Activated T-cell treated with anti-CD3 and anti-CD28 coated beads, Interleukin-2, amount 50 U/mL, for 1 hour (primary cell): ENCODE results near the gene MRPS31.
A peak's percentile ranks its signal among the peaks of the same experiment; 100 is the strongest.

Experiments used
- DNase-seq: peaks from one replicate; pipeline ENCODE4 v3.0.0-alpha.2; 2020

The MRPS31 gene

DNA sequence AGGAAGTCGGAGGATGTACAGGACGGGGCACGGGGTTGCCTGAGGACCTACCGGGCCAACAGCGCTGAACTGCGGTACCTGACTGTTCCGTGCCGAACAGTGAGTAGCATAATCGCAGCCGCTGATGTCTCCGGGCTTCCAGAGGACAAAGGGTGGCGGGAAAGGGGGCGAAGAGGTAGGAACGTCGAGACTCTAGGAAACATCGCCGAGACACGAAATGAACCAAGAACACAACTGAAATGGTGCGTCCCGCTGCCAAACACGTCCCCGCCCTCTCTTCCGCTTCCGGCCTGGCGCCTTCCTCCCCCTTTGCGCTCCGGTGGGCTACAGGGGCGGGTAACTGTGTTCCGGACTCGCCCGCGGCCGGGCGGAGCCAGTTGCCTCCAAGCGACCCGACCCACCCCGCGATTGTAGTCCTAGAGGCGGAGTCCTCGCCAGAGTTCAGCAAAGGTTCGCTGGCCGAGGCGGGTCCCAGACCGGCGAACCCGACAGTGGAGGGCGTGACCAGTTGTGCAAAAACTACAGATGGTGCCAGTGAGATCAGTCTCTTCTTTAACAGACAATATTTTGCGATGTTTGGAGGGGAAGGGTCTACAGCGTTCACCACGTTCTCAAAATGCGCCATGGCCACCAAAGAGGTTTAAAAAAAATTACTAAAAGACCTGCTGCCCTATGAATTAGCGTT lies at the start of gene MRPS31:
Gene MRPS31 (minus strand): TSS at position 257 of the 685 bp plus-strand sequence. CDS start 54 bp downstream, at position 203.
- peak; percentile 97 for DNase-seq

DNA sequence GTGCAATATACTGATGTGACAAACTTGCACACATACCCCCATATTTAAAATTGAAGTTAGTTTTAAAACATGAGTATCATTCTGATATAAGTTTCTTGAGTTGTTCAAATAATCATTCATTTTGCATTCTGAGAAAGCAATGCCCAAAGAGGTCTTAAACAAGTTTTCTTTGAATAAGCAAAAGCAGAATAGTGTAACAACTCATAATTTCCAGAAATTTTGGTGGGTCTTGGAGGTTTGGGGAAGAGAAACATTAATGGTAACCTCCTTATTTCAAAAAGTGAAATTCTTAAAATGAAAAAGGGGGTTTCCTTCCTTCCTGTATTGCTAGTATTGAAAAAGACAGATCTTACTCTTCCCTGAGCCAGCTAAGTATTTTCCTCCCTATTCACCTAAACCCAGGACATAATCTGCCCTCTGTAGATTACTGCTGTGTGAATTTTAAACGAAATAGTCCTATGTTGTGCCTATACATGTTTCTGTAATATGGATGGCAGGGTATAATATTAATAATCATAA lies 48.9 kb upstream of the MRPS31 start:
- DNase-seq: no peak

DNA sequence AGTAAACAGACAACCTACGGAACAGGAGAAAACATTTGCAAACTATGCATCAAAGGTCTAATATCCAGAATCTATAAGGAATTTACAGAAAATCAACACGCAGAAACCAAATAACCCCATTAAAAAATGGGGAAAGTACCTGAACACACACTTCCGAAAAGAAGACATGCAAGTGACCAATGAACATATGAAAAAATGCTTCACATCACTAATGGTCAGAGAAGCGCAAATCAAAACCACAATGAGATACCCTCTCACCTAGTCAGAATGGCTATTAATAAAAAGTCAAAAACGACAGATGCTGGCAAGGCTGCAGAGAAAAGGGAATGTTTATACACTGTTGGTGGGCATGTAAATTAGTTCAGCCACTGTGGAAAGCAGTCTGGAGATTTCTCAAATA lies 47.9 kb upstream of the MRPS31 start:
- no peak for DNase-seq

DNA sequence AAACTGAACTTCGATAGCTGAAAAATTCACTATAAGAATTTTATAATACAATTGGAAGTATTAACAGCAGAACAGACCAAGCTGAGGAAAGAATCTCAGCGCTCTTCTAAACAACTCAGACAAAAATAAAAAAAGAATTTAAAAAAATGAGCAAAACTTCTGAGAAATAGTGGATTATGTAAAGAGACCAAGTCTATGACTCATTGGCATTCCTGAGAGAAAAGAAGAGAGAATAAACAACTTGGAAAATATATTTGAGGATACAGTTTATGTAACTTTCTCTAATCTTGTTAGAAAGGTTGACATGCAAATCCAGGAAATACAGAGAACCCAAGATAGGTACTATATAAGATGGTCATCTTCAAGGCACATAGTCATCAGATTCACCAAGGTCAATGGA lies 43.8 kb upstream of the MRPS31 start:
- no peak for DNase-seq

DNA sequence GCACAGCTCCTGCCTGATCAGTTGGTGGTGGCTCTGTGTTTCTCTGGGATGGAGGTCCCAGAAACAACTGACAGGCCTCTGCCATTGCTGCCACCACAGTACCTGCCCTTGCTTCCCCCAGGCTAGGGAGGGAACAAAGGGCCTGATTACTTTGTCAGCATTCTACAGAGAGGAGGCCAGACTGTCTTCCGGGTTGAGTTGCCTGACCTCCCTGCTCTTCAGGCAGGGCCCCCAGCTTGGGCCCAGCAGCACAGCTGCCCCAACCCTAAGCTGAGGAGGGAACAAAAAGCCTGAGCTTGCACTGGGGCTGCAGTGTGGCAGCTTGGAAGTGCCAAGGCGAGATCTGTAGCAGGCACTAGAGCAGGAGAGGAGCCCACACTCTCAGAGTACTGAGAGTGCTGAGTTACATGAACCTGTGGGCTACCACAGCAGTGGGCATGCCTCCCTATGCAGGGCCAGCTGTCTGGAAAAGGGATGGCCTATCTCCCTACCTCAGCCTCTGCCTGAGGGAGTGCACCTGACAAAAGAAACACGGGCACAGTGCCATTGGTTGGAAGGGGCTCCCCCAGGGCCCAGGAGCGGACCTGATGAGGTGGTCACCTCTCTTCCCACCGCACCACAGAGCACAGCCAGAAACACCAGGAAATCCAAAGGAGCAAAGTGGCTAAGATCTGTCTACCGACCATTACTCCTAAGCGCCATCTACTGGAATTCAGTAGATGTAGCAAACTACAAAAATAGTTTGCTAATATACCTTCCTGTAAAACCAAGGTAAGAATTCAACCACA lies 42.9 kb upstream of the MRPS31 start:
- no peak for DNase-seq

DNA sequence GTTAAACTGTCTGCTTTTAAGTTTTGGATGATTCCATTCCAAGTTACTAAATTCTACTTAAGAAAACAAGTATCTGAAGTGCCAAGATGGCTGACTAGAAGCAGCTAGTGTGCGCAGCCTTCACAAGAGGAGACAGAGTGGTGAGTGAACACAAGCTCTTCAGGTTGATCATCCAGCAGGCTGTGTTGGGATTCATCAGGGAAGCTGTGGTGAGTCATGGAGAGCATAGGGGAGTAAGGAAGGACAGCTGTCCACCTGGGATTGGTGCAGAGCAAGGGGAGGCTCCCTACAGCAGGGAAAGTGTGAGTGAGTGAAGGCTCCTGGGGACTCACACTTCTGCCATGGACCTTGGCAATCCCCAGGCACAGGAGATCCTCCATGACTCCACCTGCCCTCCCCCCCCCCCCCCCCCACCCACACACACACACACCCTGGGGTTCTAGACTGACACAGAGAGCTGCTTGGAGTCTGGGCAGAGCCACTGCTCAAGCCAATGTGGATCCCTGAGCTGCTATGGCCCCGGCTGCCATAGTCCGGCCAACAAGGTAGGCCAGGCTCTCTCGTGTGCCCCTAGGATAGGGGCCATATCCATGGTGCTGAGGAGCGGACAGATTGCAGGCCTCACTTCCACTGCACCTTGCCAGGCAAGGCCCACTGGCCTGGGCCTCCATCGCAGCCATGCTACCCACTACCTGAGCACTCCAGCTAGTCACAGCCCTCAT lies 41.9 kb upstream of the MRPS31 start:
- DNase-seq: no peak

DNA sequence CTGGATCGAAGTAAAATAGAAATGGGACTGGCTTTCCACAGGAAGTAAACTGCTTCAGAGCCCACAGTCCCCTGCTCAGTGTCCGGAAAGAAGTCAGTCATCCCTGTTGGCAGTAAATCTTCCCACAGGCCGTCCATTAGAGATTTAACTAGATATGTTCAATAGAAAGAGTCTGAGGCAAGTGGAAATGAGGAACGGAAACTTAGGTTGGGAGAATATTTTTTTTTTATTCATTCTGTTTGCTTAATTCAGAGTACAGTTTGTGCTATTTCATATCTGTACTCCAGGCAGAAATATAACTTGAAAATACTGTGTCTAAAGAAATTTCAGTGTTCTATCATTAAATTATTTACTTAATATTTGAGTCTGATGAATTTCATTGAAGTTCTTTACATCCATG lies 41.1 kb upstream of the MRPS31 start:
- no peak for DNase-seq

DNA sequence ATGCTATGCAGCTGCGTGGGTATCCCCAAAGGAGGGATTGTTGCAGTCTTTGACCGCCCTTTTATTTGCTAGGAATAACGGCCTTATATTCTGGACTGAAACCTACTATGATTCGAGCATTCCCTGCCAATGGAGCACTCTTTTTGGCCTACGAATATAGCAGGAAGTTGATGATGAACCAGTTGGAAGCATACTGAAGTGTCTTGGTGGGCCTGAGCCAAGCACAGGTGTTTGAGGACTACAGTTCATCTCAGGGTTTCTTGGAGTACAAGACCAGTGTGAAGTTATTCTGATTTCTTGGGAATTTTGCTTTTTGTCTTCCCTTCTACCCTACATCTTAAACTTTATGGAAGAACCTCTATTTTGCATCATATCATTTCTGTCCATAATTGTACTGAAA lies 38.5 kb upstream of the MRPS31 start:
- DNase-seq: no peak

DNA sequence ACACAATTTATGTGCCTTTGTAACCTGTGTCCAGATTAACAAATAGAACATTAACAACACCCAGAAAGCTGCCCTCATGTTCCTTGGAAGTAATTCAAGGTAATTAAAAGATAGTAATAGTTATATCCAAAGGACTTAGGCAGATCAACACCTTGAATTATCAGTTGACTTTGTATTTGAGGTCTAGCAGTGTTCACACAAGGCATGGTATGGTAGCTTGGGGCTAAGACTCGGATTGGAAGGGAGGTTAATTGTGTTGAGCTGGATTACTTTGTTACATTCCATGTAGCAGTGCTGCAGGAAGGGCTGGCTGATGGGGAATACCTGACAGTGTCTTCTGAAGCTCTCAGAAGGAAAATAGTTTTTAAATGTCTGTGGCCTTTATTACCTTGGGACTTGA lies 35.3 kb upstream of the MRPS31 start:
- no peak for DNase-seq

DNA sequence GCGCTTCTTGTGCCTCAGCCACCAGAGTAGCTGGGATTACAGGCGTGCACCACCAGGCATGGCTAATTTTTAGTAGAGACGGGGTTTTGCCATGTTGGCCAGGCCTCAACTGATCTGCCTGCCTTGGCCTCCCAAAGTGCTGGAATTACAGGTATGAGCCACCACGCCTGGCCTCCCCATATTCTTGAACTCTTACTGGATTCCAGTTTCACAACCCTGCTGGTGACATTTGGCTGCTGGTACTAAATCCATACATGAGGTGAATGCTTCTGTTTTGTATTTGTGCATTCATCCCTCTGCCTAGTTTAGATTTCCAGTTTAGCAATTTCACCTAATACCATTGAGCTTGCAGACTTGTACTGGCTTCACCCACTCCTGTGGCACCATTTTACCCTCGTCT lies 32.3 kb upstream of the MRPS31 start:
- no peak for DNase-seq

DNA sequence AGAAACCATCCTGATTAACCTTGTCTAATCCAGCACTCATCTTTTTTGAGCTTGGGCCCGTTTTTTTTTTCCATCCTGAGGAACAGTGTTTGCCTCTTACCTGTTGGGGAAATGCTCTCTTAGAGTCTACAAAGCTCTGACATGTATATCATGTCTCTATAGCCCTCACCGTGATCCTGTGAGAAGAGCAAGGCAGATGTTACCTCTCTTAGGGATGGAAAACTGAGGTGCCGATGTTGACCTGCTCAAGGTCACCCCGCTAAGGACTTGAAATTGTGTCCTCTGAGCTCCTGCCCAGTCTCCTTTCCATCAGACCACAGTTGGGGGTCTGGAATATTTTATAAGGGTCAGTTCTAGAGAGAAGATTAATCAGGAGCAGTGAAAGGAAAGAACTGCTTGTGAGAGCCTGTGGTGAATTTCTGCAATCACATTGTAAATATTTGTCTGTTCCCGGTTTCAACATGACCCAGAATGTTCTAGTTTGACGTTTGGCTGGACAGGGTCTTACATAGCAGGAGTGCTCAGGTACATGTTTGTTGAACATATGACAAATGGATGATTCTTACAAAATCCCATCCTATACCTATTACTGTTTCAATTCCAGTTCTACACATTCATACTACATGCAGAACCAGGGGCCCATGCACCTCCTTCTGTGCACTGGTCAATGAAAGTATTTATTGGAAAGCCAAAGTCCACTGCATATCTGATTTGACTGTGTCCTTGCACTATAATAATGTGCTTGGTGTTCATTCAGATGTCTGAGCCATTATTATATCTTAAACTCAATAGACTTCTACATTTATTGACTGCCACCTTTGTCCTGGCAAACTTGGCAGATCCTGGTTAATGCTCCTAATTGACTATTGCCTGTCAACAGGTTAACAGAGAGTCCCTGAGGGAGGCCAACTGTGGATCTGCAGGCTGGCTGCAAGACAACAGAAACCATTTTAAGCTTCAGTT lies 30.5 kb upstream of the MRPS31 start:
- DNase-seq: no peak

DNA sequence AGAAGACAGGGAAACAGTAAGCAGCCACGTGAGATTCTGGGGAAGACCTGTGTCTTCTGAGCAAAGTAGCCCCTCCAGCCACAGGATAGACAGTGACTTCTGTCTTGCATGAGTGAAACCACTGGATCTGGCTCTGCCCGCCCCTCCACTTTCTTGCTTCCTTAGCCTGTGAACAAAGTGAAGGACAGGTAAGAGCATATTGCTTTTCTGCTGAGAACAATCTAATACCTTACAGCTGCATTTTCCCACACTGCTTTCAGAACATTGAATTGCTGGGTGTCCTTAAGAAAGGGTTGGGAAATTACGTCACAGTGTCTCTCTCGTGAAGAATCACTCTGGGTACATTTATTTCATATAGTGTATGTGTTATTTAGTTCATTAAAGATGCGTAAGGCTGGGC lies 29.6 kb upstream of the MRPS31 start:
- DNase-seq: no peak

DNA sequence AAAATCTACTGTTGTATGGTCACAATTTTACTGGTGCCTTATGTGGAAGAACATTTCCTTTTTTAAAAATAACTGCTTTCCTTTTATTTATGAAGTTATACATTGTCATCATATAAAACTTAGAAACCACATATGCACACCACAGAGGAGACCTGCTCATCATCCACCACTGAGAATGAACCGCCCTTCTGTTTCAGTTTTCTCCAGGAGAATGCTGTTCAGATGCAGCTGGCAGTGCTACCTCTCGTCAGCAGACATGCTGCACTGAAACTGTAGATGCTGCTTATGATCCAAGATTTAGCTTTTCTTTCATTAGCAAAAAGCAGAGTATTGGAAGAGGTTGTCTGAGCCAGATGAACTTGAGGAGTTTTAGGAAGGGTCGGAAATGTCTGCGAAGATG lies 28.5 kb upstream of the MRPS31 start:
- no peak for DNase-seq

DNA sequence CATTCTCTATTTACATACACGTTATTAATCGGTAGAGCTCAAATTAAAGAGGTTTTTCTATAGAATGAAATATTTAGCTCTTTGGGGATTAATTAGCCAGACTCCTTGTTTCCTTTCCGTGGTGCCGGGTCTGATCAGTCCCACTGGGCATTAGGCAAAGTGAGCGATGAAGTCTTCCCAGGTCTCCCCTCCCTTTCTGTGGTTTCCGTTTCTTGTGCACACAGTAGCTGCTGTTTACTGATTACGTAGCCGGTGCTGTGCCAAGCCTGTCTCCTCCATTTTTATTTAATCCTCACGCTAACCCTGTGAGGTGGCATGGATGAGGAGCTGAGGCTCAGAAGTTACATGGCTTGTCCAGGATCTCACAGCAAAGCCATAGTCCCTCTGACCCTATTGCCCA lies 27.4 kb upstream of the MRPS31 start:
- DNase-seq: no peak

DNA sequence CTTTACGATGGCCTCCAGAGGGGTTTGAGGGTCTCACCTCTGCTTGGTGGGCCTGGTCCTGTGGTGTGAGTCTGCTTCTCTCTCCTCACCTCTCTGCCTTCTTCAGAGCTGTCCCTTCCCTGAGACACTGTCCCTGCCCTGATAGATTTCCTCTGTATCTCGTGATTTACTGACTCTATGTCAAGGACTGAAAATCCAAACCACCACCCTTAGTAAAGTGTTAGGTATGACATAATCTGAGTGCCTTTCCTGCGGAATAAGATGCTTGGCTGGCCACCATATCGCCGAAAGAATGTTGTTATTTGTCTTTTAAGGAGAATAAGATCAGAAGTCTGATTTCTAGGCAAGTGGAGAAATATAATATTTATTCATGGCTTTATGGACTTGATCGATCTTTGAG lies 25.7 kb upstream of the MRPS31 start:
- DNase-seq: no peak

DNA sequence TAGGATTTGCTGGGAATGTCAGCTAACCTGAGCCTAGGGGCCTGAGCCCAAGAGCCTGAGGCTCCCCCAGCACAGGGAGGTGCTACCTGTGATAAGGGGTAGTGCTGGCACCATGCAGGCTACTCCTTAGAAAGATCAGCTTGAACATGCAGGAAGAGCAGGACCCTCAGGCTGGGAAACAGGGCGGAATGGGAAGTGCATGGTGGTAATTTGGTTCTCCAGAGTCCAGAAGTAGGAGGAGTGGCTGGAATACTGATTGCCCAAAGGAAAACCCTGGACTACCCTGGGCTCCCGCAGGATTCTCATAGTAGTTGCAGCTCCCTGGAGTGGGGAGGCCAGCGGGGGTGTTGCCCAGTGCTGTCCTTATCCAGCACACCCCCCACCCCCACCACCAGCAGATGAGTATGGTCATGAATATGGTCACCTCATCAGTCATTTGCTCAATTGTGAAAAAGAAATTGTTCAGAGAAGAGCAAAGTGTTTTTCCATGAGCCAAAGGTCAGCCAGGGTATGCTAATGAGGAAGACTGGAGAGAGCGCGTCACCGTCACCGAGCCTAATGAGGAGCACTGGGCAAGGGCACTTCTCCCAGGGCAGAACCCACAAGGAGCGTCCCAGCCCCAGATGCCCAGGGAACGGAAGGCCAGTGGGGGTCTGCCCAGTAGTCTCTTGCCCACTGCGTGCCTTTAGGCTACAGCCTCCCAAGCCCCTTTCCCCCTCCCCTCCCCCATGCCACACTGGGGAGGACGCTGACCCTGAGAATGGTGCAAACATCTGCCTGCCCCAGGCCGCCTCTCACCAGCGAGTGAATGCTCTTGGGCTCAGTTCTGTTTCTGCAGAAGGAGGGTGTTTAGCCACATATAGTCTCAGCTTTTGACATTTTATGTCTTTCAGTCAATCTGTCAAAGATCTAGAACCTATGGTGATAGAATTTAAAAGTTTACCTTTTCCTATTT lies 23.7 kb upstream of the MRPS31 start:
- DNase-seq: no peak

DNA sequence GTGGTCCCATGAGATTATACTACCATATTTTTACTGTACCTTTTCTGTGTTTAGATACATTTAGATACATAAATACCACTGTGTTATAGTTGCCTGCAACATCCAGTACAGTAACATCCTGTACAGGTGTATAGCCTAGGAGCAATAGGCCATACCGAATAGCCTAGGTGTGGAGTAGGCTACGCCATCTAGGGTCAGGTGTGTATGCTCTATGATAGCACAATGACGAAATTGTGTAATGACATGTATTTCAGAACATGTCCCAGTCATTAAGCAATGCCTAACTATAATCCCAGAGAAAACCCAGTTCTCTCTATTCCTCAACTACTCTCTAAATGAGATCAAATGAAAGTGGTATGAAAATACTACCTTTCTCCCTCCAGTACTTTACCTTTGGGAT lies 22.3 kb upstream of the MRPS31 start:
- DNase-seq: no peak

DNA sequence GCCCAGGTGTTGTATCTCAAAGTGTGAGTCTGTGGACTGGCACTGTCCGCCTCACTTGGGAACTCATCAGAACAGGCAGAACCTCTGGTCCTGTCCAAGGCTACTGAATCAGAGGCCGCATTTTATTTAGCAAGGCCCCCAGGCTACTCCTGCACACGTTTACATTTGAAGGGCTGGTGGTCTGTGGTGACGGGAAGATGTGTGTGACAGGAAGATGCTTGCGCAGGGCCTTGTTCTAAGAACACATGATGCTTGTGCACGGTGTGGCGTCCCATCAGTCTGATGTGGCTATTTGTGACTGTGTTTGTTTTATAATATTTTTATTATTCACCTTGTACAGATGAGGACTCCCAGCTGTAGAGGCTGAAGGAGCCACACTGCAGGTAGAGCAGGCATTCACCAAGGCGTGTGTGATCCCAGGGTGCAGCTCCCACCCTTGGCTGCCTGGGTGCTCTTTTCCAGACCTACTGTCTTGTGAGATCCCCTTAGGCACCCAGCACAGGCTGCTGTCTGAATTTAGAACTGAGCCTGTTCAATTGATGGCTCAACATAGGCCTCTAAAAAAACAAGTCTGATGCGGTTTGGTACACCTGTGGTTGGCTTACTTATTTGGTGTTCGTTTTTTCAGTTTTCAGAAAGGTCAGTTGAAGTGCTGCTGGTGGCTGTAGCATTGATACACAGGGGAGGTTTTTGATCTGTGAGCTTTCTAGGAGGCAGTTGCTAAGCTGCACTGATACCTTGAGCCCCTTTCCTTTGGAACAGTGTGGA lies 21.5 kb upstream of the MRPS31 start:
- no peak for DNase-seq

DNA sequence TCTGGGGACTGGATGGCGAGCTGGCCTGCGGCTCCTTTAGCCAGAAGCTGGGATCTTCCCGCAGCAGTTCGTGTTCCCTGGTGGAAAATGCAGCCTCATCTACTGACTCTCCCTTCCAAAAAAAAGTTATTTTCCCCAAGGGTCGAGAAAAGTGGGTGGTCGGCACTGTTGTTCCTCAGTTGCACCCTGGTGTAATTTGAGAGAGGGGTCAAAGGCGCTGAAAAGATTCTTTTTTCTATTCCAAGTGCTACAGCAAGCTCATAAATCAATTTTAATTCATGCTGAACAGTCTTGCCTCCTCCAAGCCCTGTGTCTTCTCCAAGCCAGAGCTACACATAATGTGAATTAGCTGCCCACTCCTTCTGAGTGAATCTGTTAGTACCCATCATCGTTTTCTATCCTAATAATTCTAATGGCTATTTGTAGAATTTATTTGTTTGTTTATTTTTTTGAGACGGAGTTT lies 19.2 kb upstream of the MRPS31 start:
- no peak for DNase-seq
